ENCODE results near the gene RRAD.

Gene RRAD

GRCh38 chr16:66924527-66925321 lies 611 bp downstream of the RRAD start:
- H3K27ac ChIP-seq, result no peak overlapping the region
- no peaks in the 10 kb centered on the region for H3K36me3 ChIP-seq (ENCODE audit: insufficient read depth, low read length)
- DNase-seq (ENCODE audit: low read depth, low spot score), result no peak
- TF ChIP-seq EZH2 (IDR thresholded peaks at IDR 0.05) (no peak), FOXP2 (optimal IDR thresholded peaks at IDR 0.05; ENCODE audit: control extremely low read depth, extremely low read length, insufficient read depth) (no peak), POLR2AphosphoS5 (IDR thresholded peaks at IDR 0.05; ENCODE audit: borderline replicate concordance, low read depth, low read length) (no peak)
- H3K9ac ChIP-seq (ENCODE audit: insufficient read length), result no peak overlapping the region
- no peak overlapping the region for H3K4me3 ChIP-seq
- H3K9me3 ChIP-seq (ENCODE audit: low read depth, low read length), result no peaks in the 10 kb centered on the region

- no peak overlapping the region for H3K27ac ChIP-seq
- no peaks in the 10 kb centered on the region for H3K9me3 ChIP-seq (ENCODE audit: low read depth, low read length)
- no peak overlapping the region for H3K9ac ChIP-seq (ENCODE audit: insufficient read length)
- DNase-seq (ENCODE audit: low read depth, low spot score), result no peak
- TF ChIP-seq FOXP2 (optimal IDR thresholded peaks at IDR 0.05; ENCODE audit: control extremely low read depth, extremely low read length, insufficient read depth) (no peak), POLR2AphosphoS5 (IDR thresholded peaks at IDR 0.05; ENCODE audit: borderline replicate concordance, low read depth, low read length) (no peak), EZH2 (IDR thresholded peaks at IDR 0.05) (no peak)
- H3K36me3 ChIP-seq (ENCODE audit: insufficient read depth, low read length), result no peaks in the 10 kb centered on the region
- no peak overlapping the region for H3K4me3 ChIP-seq
These were observed 1.5 kb downstream of the RRAD start for GRCh38 chr16:66923866-66924265.

- Histone ChIP-seq H3K9me3 (ENCODE audit: low read depth, low read length) (no peaks in the 10 kb centered on the region), H3K9ac (ENCODE audit: insufficient read length) (no peak overlapping the region), H3K36me3 (ENCODE audit: insufficient read depth, low read length) (no peaks in the 10 kb centered on the region), H3K27ac (no peak overlapping the region), H3K4me3 (no peak overlapping the region)
- no peak for TF ChIP-seq EZH2 (IDR thresholded peaks at IDR 0.05)
- no peak for TF ChIP-seq FOXP2 (optimal IDR thresholded peaks at IDR 0.05; ENCODE audit: control extremely low read depth, extremely low read length, insufficient read depth)
- TF ChIP-seq POLR2AphosphoS5 (IDR thresholded peaks at IDR 0.05; ENCODE audit: borderline replicate concordance, low read depth, low read length), result no peak
- DNase-seq (ENCODE audit: low read depth, low spot score), result no peak
These were observed 2.0 kb downstream of the RRAD start for GRCh38 chr16:66923247-66923731.

- no peak for DNase-seq (ENCODE audit: low read depth, low spot score)
- no peaks in the 10 kb centered on the region for H3K9me3 ChIP-seq (ENCODE audit: low read depth, low read length)
- H3K9ac ChIP-seq (ENCODE audit: insufficient read length), result no peak overlapping the region
- no peak overlapping the region for H3K4me3 ChIP-seq
- no peak for TF ChIP-seq POLR2AphosphoS5 (IDR thresholded peaks at IDR 0.05; ENCODE audit: borderline replicate concordance, low read depth, low read length)
- TF ChIP-seq EZH2 (IDR thresholded peaks at IDR 0.05), result no peak
- TF ChIP-seq FOXP2 (optimal IDR thresholded peaks at IDR 0.05; ENCODE audit: control extremely low read depth, extremely low read length, insufficient read depth), result no peak
- H3K27ac ChIP-seq, result no peak overlapping the region
- no peaks in the 10 kb centered on the region for H3K36me3 ChIP-seq (ENCODE audit: insufficient read depth, low read length)
These were observed 3.4 kb downstream of the RRAD start for GRCh38 chr16:66921729-66922450.

GRCh38 chr16:66920924-66921680 lies 4.2 kb downstream of the RRAD start:
- TF ChIP-seq FOXP2 (optimal IDR thresholded peaks at IDR 0.05; ENCODE audit: control extremely low read depth, extremely low read length, insufficient read depth) (no peak), EZH2 (IDR thresholded peaks at IDR 0.05) (no peak), POLR2AphosphoS5 (IDR thresholded peaks at IDR 0.05; ENCODE audit: borderline replicate concordance, low read depth, low read length) (no peak)
- Histone ChIP-seq H3K4me3 (no peak overlapping the region), H3K9ac (ENCODE audit: insufficient read length) (no peak overlapping the region), H3K36me3 (ENCODE audit: insufficient read depth, low read length) (no peaks in the 10 kb centered on the region), H3K9me3 (ENCODE audit: low read depth, low read length) (no peaks in the 10 kb centered on the region), H3K27ac (no peak overlapping the region)
- DNase-seq (ENCODE audit: low read depth, low spot score), result no peak

- no peaks in the 10 kb centered on the region for H3K36me3 ChIP-seq (ENCODE audit: insufficient read depth, low read length)
- no peak for DNase-seq (ENCODE audit: low read depth, low spot score)
- H3K9me3 ChIP-seq (ENCODE audit: low read depth, low read length), result no peaks in the 10 kb centered on the region
- no peak overlapping the region for H3K27ac ChIP-seq
- H3K4me3 ChIP-seq, result no peak overlapping the region
- TF ChIP-seq EZH2 (IDR thresholded peaks at IDR 0.05) (no peak), FOXP2 (optimal IDR thresholded peaks at IDR 0.05; ENCODE audit: control extremely low read depth, extremely low read length, insufficient read depth) (no peak), POLR2AphosphoS5 (IDR thresholded peaks at IDR 0.05; ENCODE audit: borderline replicate concordance, low read depth, low read length) (no peak)
- H3K9ac ChIP-seq (ENCODE audit: insufficient read length), result no peak overlapping the region
These were observed 5.1 kb downstream of the RRAD start for GRCh38 chr16:66920299-66920590.

- Histone ChIP-seq H3K36me3 (ENCODE audit: insufficient read depth, low read length) (no peaks in the 10 kb centered on the region), H3K9me3 (ENCODE audit: low read depth, low read length) (no peaks in the 10 kb centered on the region), H3K4me3 (no peak overlapping the region), H3K27ac (no peak overlapping the region), H3K9ac (ENCODE audit: insufficient read length) (no peak overlapping the region)
- TF ChIP-seq EZH2 (IDR thresholded peaks at IDR 0.05) (no peak), FOXP2 (optimal IDR thresholded peaks at IDR 0.05; ENCODE audit: control extremely low read depth, extremely low read length, insufficient read depth) (no peak), POLR2AphosphoS5 (IDR thresholded peaks at IDR 0.05; ENCODE audit: borderline replicate concordance, low read depth, low read length) (no peak)
- no peak for DNase-seq (ENCODE audit: low read depth, low spot score)
These were observed 5.6 kb downstream of the RRAD start for GRCh38 chr16:66919569-66920298.

All from SK-N-MC (cell line).